DND-41 (cell line): ENCODE results near the gene HSD17B14.

ENCODE experiments used
- ATAC-seq: fragments of 200-7000 bp; cut with Tn5 transposase; 3 replicates; pipeline ENCODE4 v1.9.1; 2021; ENCODE audit warnings: low read depth; ENCODE audit not compliant: insufficient read depth
- DNase-seq: peaks from one replicate; pipeline ENCODE4 v3.0.0-alpha.2; 2020
- H2AFZ ChIP-seq: 2 replicates; pipeline ENCODE4 v1.6.0; 2012; ENCODE audit warnings: low read depth, low read length
- H3K27ac ChIP-seq: 2 replicates; pipeline ENCODE4 v1.5.1; 2012; ENCODE audit warnings: low read length, inconsistent platforms
- H3K27me3 ChIP-seq: fragments of 200-600 bp; sonication (generic); 2 replicates; pipeline ENCODE4 v1.6.0; 2012; ENCODE audit warnings: low read length, mild to moderate bottlenecking, inconsistent platforms; ENCODE audit not compliant: insufficient read depth, poor library complexity
- H3K36me3 ChIP-seq: 2 replicates; pipeline ENCODE4 v1.5.1; 2012; ENCODE audit warnings: low read length, inconsistent platforms; ENCODE audit not compliant: insufficient read depth
- H3K4me1 ChIP-seq: 2 replicates; pipeline ENCODE4 v1.5.1; 2012; ENCODE audit warnings: mild to moderate bottlenecking, low read length; ENCODE audit not compliant: insufficient read depth
- H3K4me2 ChIP-seq: 2 replicates; pipeline ENCODE4 v1.6.0; 2012; ENCODE audit warnings: mild to moderate bottlenecking, moderate library complexity, low read length, inconsistent platforms; ENCODE audit not compliant: insufficient read depth
- H3K4me3 ChIP-seq, 2 experiments: fragments of 200-600 bp in 1 of 2; shearing (Covaris generic) in 1 of 2; 2 replicates each; pipeline ENCODE4 v1.5.1; 2012 to 2016; ENCODE audit warnings: inconsistent platforms in 2 of 2, low read length in 2 of 2, mild to moderate bottlenecking in 2 of 2, low read depth in 1 of 2, moderate library complexity in 1 of 2
- H3K79me2 ChIP-seq: 2 replicates; pipeline ENCODE4 v1.6.0; 2012; ENCODE audit warnings: low read length, inconsistent platforms; ENCODE audit not compliant: insufficient read depth
- H3K9ac ChIP-seq: 2 replicates; pipeline ENCODE4 v1.6.0; 2012; ENCODE audit warnings: low read depth, mild to moderate bottlenecking, inconsistent platforms, low read length, moderate library complexity
- H3K9me3 ChIP-seq: 2 replicates; pipeline ENCODE4 v1.5.1; 2012; ENCODE audit warnings: low read length, moderate library complexity, mild to moderate bottlenecking, inconsistent platforms; ENCODE audit not compliant: insufficient read depth, severe bottlenecking
- H4K20me1 ChIP-seq: 2 replicates; pipeline ENCODE4 v1.6.0; 2012; ENCODE audit warnings: low read length; ENCODE audit not compliant: insufficient read depth
- EZH2 ChIP-seq: IDR thresholded peaks from 3 replicates; pipeline ENCODE4 v1.6.1; 2012; ENCODE audit warnings: borderline replicate concordance, low read depth, mild to moderate bottlenecking, moderate library complexity, low read length, inconsistent platforms; ENCODE audit not compliant: severe bottlenecking
- TF ChIP-seq, protein P1 (sequence below): IDR thresholded peaks from 2 replicates; pipeline ENCODE4 v1.5.1; 2012; ENCODE audit warnings: borderline replicate concordance, low read length, moderate library complexity, mild to moderate bottlenecking; ENCODE audit not compliant: poor library complexity, severe bottlenecking; ENCODE audit errors: extremely low read depth

The HSD17B14 gene

DNA sequence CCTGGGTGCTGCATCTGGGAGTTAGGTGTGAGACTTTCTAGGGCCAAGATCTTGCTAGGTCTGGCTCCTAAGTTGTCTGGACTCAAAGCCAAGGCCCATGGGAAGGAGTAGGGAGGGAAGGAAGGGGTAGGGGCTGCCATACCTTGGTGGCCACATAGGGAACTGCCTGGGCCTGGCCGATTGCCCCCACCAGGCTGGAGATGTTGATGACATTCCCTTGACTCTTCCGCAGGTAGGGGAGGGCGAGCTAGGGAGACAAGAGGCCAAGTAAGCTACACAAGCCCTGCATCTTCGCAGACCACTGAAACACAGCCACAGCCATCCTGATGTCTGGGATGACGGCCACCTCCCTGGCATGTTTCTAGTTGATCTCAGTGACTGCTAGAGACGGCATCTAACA lies 21.4 kb downstream of the HSD17B14 start:
- Histone ChIP-seq H4K20me1 (no peaks in the 10 kb centered on the region), H3K79me2 (peaks cover 11% of the 10 kb centered on the region), H3K27ac (no peak overlapping the region), H3K27me3 (no peaks in the 10 kb centered on the region), H3K4me3 (no peak overlapping the region), H3K9me3 (no peaks in the 10 kb centered on the region), H3K4me1 (peaks cover 11% of the 10 kb centered on the region), H3K4me2 (no peak overlapping the region), H3K36me3 (no peaks in the 10 kb centered on the region), H3K9ac (no peak overlapping the region), H2AFZ (no peak overlapping the region)
- ATAC-seq, result no peak
- TF ChIP-seq EZH2, result no peak
- TF ChIP-seq, protein P1, sequence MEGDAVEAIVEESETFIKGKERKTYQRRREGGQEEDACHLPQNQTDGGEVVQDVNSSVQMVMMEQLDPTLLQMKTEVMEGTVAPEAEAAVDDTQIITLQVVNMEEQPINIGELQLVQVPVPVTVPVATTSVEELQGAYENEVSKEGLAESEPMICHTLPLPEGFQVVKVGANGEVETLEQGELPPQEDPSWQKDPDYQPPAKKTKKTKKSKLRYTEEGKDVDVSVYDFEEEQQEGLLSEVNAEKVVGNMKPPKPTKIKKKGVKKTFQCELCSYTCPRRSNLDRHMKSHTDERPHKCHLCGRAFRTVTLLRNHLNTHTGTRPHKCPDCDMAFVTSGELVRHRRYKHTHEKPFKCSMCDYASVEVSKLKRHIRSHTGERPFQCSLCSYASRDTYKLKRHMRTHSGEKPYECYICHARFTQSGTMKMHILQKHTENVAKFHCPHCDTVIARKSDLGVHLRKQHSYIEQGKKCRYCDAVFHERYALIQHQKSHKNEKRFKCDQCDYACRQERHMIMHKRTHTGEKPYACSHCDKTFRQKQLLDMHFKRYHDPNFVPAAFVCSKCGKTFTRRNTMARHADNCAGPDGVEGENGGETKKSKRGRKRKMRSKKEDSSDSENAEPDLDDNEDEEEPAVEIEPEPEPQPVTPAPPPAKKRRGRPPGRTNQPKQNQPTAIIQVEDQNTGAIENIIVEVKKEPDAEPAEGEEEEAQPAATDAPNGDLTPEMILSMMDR, result no peak
- no peak for DNase-seq

DNA sequence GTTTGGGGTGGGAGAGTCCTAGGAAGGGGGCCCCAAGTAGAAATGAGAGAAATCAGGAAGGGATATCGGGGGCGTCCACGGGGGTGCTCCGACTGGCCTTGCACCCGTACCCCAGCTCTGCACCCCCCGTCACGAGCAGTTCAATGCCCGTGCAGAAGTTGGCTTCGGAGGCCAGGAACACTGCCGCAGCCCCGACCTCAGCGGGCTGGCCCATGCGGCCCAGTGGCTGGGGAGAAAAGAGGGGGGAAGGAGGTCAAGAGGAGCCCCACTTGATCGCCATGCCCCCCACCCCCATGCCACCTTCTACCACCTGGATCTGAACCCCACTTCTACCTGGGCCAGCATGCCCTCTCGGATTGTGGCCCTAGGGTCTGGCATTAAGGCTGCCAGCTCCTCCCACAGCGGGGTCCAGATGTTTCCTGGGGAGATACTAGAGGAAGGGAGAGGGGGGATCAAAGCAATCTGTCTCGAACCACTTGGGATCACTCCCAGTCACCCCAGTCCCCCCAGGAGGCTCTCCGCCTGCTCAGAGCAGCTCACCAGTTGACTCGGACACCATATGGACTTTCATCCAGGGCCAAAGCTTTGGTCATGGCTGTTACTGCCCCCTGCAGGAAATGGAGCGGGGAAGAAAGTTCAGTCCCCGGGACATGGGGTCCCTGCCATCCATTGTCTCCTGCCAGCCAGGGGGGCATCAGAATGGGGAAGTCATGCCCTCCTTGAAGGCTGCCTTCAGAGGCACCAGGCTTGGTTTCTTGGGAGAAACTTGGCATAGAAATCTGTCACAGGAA lies 23.0 kb downstream of the HSD17B14 start:
- no peak for TF ChIP-seq EZH2
- TF ChIP-seq, protein P1, result peak; percentile 24
- no peaks in the 10 kb centered on the region for H3K27me3 ChIP-seq

DNA sequence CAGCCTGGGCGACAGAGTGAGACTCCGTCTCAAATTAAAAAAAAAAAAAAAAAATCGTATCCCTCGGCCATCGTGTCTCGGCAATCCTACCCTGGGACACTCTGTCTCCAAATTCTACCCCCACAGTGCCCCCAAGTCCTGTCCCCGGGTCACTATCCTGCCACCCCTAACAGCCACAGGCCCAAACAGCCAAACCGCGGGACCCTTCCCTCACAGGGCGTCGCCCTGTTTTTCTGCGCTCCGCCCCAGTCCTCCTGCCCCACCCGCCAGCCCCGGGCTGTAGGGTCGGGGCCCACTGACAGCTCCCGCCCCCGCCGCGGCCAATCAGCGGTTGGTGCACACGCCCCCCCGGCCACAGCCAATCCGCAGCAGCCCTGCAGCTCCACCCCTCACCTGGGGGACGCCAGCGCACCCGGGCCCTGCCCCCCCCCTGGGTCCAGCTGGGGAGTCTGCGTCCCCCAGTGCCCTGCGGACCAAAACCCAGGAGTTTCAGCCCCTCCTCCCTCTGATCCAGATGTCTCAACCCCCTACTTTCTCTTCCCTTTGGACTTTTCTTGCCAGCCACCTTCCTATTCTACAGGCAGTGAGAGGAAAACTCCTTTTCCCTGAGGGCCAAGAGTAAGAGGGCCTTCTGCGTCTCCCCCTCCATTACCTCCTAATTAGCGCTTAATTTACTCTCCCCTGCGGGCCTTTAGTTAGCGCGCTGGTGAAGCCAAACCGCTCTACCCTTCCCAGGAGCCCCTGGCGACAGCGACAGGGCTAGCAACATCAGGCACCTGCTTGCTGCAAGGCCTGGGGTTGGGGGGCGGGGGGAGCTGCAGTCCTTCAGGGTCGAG lies 24.0 kb downstream of the HSD17B14 start:
- Histone ChIP-seq H3K4me1 (peaks cover 24% of the 10 kb centered on the region), H3K9ac (no peak overlapping the region), H3K27me3 (no peaks in the 10 kb centered on the region), H2AFZ (no peak overlapping the region), H3K4me2 (no peak overlapping the region), H3K79me2 (peaks cover 33% of the 10 kb centered on the region), H4K20me1 (peaks cover 8% of the 10 kb centered on the region), H3K9me3 (no peaks in the 10 kb centered on the region), H3K4me3 (no peak overlapping the region), H3K27ac (no peak overlapping the region), H3K36me3 (peaks cover 7% of the 10 kb centered on the region)
- DNase-seq (no peak), ATAC-seq (no peak)
- TF ChIP-seq EZH2, result no peak
- TF ChIP-seq, protein P1, result no peak

More for the DNA sequence above, 23.0 kb downstream of the HSD17B14 start:
- H3K4me2 ChIP-seq, result no peak overlapping the region
- no peak overlapping the region for H2AFZ ChIP-seq
- no peak for DNase-seq
- no peak for ATAC-seq
- H3K9ac ChIP-seq, result no peak overlapping the region
- H3K9me3 ChIP-seq, result no peaks in the 10 kb centered on the region
- H3K79me2 ChIP-seq, result peaks cover 26% of the 10 kb centered on the region
- no peak overlapping the region for H3K4me3 ChIP-seq
- no peaks in the 10 kb centered on the region for H3K36me3 ChIP-seq
- H3K4me1 ChIP-seq, result peaks cover 21% of the 10 kb centered on the region
- H3K27ac ChIP-seq, result no peak overlapping the region
- H4K20me1 ChIP-seq, result peaks cover 3% of the 10 kb centered on the region; the same call in 1 of the 2 replicates
